ENCODE measurements around the gene COL18A1.

COL18A1 gene

DNA sequence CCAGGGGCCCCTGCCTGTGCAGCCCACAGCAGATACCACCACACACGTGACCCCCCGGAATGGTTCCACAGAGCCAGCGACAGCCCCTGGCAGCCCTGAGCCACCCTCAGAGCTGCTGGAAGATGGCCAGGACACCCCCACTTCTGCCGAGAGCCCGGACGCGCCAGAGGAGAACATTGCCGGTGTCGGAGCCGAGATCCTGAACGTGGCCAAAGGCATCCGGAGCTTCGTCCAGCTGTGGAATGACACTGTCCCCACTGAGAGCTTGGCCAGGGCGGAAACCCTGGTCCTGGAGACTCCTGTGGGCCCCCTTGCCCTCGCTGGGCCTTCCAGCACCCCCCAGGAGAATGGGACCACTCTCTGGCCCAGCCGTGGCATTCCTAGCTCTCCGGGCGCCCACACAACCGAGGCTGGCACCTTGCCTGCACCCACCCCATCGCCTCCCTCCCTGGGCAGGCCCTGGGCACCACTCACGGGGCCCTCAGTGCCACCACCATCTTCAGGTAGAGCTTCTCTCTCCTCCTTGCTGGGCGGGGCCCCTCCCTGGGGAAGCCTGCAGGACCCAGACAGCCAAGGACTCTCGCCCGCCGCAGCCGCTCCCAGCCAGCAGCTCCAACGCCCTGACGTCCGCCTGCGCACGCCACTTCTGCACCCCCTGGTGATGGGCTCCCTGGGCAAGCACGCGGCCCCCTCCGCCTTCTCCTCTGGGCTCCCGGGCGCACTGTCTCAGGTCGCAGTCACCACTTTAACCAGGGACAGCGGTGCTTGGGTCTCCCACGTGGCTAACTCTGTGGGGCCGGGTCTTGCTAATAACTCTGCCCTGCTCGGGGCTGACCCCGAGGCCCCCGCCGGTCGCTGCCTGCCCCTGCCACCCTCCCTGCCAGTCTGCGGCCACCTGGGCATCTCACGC lies 51.0 kb downstream of the COL18A1 start:
- DNase-seq (ENCODE audit: low read depth): no peak

DNA sequence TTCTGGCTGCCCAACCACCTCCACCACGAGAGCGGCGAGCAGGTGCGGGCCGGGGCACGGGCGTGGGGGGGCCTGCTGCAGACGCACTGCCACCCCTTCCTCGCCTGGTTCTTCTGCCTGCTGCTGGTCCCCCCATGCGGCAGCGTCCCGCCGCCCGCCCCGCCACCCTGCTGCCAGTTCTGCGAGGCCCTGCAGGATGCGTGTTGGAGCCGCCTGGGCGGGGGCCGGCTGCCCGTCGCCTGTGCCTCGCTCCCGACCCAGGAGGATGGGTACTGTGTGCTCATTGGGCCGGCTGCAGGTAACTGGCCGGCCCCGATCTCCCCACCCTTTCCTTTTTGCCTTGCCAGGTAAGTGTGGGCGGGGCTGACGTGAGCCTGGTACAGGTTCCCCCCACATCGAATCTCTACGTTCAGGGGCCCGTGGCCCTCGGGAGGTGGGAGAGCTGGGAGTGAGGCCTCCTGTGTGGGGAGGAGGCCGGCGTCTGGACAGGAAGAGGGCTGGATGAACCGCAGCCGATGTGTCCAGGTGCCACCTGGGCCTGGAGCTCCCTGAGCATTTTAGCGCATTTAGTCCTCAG lies 51.7 kb downstream of the COL18A1 start:
- no peak for DNase-seq (ENCODE audit: low read depth)

DNA sequence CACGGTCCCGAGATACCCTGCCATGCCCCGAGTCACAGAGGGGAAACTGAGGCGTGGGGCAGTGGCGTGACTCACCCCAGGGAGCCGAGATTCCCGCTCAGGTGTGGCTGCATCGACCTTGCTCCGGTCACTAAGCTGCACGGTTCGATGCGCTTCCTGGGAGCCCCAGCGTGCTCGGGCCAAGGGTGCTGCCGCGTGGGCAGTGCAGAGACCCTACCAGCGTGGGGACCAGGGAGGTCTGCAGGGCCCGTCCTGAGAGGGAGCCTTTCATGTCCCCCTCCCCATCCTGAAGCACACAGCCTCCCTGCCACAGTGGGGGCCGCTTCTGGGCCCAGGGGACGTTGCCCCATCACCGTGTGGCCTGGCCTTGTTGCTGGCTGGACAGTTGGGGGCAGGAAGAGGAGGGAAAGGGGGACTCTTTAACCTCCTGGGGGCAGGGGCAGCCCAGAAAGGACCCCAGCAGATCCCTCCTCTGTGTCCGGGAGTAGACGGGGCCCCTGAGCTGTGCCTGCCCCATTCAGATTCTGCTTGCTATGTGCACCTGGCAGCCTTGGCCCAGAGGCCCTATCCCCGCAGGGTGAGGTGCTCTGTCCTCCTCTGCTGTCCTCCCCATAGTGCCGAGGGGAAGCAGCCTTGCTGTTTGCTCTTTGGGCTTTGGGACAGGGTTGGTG lies 52.3 kb downstream of the COL18A1 start:
- DNase-seq (ENCODE audit: low read depth): no peak

DNA sequence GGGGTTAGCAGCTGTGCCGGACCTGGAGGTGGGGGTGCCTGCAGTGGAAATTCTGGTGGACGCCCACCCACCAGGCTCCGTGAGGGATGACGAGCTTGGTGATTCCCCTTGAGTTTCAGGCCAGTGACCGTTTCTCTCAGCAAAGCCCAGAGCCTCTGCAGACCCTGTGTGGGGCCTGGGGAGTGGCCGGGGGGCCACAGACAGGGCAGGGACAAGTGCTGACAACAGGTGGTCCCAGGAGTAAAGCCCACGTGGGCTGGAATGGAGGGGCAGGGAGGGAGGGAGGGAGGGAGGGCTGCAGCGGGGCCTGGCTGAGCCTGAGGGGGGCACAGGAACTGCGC lies 52.8 kb downstream of the COL18A1 start:
- DNase-seq (ENCODE audit: low read depth): no peak

DNA sequence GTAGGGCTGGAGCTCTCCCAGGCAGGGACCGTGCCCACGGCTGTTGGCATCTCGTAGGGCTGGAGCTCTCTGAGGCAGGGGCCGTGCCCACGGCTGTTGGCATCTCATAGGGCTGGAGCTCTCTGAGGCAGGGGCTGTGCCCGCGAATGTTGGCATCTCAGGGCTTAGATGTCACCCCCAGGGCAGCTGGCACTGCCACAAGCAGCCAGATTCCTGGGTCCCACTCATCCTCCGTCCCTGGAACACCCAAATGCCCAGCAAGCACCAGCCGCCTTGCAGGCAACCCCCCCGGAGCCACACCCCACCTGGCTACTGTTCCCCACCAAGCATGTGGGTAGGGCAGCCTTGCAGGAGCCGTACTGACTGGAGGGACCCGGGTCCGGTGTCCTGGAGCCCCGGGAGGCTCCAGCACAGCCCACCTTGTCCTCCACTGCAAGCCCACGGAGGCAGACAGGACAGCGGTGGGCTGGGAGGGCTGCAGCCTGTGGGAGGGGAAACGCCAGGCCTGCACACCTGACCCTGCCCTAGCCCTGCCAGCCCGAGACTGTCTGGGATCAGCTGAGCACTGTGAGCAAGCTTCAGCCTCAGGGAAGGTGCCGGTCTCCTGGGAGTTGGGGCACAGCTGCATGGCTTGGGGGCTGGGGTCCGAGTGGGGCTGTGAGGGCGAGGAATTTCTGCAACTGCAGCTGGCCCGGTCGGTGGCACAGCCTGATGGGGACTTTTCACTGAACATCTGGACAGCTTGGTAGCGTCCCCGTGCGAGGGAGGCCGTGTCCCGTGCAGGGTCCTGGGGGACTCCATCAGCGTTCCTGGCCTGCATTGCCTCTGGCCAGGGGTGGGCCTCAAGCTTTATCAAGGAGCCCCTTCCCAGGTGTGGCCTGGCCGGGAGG lies 53.6 kb downstream of the COL18A1 start:
- no peak for DNase-seq (ENCODE audit: low read depth)

DNA sequence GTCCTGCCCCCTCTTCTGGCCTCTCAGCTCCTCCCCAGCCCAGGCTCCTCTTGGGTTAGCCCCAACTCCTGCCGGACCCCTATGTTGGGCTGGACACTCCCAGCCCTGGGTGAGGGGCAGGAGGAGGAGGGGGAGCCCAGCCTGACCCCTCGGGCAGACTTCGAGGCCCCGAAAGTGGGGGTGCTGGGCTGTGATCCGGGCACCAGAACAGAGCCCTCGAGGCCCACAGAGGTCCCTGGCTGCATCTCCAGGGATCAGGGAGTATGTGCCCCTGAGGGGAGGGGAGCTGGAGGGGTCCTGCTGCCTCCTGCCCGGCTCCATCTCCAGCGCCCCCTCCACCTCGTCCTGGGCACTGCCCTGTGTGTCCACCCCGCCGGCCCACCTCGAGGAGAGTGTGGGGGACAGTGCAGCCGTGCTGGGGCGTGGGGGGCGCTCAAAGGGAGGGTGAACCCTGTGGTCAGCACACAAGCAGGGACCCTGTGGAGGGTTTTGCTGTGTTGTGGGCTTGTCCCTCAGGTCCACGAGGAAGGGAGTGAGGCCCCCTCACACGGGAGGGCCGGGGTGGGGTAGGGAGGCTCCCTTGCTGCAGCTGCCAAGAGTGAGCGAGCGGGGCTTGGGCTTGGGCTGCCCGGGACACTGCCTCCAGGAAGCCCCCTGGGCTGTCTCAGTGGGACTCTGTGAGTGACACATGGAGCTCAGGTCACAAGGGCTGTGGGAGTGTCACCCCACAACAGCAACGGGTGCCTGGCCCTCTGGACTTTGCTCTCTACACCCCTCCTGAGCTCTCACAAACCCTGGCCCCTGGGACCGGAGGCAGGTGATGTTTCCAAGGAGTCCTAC lies 54.4 kb downstream of the COL18A1 start:
- DNase-seq (ENCODE audit: low read depth): no peak

DNA sequence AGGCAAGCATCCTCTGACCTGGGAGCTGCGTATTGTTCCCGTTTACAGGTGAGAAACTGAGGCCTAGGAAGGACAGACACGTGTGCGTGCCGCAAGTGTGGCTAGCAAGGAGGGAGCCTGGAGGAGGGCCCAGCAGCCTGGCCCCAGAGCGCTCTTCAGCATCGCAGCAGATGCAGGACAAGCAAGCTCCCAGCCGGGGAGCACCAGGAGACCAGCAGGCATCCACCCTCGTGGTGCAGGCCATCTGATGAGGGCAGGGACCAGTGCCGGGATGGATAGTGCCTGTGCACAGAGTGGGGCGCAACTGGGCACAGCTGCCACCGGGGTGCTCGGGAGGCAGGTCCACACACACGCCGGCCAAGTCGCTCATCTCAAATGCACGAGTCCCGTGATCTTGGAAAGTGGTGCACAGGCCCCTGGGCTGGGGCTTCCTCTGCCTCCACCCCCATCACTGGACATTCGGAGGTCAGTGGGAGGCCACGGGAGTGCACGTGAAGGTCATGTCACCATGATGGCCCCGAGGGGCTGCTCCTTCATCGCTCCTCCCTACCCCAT lies 55.1 kb downstream of the COL18A1 start:
- DNase-seq (ENCODE audit: low read depth): no peak

DNA sequence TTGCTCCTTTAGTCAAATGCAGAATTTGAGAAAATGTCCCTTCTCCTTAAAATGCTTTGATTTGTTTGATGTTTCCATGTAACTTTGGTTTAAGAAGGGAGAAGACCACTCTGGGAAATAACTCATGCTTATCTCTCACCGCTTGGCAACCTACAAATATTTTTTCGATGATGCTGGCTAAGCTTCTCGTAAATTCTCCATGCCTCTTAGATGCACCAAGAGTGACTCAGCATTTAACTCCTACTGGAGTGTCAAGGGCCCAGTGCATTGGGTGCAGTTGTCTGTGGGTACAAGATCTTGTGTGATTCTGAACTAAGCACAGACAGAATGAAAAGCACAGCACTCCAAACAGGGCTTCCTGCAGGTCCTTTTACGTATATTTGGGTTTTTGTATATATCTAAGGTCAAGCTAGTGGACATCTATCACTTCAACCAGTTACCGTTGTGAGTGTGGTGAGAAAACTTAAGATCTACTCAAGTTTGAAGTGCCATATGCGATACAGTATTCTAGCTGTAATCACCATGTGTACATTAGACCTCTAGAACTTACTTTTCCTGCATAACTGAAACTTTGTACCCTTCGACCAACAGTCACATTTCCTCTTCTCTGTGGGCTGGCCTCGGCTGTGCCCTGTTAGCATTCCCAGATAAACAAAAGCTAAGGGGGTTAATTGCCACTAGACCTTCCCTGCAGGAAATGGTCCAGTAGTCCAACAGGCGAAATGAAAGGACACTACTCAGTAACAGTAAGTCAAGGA lies 55.8 kb downstream of the COL18A1 start:
- no peak for DNase-seq (ENCODE audit: low read depth)

DNA sequence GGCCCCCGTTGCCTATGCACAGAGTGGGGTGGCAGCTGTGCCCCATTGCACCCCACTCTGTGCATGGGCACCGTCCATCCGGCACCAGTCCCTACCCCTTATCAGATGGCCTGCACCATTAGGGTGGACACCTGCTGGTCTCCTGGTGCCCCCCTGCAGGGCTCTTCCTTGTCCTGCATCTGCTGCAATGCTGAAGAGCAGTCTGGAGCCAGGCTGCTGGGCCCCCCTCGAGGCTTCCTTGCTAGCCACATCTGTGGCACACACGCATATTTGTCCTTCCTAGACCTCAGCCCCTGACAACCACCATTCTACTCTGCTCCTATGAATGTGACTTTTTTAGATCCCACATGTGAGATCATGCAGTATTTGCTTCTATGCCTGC lies 56.4 kb downstream of the COL18A1 start:
- no peak for DNase-seq (ENCODE audit: low read depth)

DNA sequence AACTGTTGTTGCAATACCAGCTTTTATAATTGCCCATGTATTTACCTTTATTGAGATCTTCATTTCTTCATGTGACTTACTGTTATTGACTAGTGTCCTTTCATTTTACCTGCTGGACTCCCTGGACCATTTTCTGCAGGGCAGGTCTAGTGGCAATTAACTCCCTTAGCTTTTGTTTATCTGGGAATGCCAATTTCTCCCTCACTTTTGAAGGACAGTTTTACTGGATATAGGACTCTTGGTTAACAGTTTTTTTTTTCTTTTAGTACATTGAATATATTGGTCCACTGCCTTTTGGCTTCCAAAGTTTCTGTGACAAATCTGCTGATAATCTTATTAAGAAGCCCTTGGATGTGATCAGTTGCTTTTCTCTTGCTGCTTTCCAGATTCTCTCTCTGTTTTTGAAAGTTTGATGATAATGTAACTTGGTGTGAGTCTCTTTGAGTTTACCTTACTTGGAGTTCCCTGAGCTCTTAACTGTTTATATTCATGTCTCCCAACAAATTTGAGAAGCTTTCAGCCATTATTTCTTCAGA lies 56.9 kb downstream of the COL18A1 start:
- no peak for DNase-seq (ENCODE audit: low read depth)

DNA sequence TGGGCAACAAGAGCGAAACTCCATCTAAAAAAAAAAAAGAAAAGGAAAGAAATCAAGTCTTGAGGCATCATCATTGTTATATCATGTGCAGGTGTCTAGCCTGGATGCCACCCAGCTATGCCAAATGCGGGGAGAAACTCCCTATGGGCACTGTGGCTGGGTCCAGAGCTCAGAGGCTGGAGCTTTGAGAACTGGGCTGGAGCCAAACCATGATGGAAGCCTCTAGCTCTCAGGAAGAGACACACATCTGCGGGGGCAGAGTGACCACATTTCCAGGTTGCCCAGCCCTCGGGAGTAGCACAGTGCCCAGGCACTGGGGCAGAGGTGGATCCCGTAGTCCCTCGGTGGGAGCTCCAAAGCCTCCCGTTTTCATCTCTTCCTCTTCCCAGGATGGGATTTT lies 58.9 kb downstream of the COL18A1 start:
- DNase-seq (ENCODE audit: low read depth): no peak

DNA sequence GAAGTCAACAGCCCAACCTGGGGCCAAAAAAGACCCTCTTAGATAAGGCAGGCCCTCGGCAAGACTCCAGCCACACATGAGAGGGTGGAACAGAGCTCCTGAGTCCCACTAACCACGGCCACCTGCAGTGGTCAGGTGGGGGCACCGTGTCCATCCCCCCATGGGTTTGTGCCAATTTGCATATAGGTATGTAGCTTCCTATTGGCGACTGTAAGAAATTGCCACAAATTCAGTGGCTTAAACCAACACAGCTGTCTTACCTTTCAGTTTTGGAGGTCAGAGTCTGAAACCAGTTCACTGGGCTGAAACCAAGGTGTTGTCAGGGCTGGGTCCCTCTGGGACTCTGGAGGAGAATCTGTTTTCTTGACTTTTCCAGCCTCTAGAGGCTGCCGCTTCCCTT lies 59.3 kb downstream of the COL18A1 start:
- DNase-seq (ENCODE audit: low read depth): no peak

DNA sequence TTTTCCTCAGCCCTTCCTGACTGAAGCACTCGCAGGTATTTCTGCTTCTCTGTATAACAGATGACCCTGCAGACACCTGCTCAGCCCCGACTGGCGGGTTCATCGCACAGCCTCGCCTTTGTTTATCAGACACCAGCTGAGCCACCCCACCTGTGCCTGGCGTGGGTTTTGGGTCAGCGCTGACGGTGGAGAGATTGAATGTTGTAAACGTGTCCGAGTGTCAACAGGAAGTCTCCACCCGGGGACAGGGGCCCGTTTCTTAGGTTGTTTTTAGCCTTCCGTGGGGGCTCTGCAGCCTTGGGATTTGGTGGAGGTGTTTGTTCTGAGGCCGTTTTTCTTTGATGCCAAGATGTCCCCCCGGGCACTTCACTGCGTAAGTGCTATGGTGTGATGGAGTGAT lies 60.1 kb downstream of the COL18A1 start:
- no peak for DNase-seq (ENCODE audit: low read depth)

DNA sequence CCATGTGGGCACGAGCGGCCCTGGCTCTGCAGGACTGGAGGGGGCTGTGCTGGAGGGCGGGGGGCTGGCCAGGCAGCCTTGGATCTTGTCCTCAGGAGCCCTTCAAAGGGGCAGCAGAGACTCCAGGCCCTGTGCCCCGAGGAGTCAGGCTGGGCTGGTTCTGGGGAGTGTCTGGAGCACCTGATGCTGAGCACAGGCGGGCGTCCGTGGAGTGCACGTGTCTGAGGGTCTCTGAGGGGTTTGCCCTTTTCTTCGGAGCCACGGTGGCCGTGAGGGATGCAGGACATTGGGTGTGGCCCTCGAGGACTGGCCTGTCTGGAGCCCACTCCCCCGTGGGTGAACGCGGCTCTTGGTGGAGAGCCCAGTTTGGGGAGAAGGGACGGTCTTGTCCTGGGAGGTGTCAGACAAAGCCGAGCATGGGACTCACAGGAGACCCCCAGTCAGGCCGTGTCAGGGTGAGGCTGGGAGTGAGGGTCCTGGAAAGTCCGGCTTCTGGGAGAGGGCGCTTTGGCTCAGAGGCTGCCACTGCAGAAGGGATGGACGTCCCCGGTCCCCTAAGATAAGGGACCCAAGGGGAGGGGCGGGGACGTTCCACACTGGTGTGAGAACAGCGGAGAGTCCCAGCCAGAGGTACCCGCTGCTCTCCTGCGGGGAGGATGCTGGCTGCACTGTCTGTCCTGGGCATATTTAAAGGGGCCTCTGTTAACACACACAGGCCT lies 60.8 kb downstream of the COL18A1 start:
- DNase-seq (ENCODE audit: low read depth): no peak

DNA sequence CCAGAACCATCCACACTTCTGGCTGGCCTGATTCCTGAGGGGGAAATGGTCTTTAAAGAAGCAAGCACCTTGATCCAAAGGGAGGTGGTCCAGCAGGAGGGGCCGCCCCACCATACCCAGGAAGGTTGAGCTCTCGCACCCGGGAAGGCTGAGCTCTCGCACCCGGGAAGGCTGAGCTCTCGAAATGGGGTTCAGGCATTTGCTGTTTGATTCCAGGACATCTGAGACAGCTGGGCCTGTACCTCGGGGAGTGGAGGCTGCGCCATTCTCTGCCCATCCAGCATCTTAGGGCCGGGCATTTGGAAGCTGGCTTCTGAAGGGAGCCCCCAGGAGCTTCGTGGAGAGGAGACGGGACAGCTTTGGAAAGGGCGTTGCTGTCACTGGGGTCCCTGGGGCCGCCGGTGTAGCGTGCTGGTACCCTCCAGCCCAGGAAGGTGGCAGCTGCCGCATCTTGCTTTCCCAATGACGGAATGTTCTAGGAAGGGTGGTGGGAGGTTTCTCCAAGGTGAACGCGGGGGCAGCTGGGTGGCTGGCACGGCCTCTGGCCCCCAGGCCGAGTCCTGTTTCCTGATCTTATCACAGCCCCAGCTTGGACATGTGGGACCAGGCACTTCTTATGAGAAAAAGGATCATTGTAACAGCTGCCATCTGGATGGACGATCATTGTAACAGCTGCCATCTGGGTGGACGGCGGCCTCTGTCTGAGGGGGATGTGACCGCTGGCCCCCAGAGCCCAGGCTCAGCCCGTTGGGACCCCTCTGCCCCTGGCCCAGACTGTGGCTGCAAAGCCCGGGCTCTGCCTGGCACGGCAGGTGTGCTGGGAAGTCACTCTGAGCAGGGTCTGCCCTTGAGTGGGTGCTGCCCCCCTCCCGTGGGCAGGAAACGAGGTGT lies 61.6 kb downstream of the COL18A1 start:
- no peak for DNase-seq (ENCODE audit: low read depth)

DNA sequence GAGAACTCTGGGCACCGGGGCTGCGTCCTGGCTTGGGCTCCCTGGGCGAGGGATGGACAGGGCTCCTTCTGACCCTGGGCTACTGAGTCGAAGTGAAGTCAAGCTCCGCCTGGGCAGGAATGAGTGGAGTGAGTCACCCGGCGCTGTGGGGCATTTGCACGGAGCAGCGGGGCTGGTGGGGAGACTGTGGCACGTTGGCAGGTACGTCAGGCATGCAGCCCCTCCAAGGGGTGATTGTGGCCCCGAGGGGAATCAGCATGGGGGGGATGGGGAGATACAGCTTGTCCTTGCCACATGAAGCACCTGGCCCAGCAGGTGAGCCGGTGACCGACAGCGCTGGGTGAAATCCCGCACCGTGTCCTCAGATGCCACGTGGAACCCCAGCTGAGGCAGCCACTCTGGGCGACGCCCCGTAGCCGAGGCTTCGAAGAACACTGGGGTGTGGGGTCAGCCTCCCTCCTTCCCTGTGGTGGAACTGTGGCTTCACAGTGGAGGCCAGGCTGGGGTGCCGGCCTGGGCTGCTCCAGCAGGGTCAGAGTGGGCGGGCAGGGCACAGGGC lies 62.3 kb downstream of the COL18A1 start:
- DNase-seq (ENCODE audit: low read depth): no peak

DNA sequence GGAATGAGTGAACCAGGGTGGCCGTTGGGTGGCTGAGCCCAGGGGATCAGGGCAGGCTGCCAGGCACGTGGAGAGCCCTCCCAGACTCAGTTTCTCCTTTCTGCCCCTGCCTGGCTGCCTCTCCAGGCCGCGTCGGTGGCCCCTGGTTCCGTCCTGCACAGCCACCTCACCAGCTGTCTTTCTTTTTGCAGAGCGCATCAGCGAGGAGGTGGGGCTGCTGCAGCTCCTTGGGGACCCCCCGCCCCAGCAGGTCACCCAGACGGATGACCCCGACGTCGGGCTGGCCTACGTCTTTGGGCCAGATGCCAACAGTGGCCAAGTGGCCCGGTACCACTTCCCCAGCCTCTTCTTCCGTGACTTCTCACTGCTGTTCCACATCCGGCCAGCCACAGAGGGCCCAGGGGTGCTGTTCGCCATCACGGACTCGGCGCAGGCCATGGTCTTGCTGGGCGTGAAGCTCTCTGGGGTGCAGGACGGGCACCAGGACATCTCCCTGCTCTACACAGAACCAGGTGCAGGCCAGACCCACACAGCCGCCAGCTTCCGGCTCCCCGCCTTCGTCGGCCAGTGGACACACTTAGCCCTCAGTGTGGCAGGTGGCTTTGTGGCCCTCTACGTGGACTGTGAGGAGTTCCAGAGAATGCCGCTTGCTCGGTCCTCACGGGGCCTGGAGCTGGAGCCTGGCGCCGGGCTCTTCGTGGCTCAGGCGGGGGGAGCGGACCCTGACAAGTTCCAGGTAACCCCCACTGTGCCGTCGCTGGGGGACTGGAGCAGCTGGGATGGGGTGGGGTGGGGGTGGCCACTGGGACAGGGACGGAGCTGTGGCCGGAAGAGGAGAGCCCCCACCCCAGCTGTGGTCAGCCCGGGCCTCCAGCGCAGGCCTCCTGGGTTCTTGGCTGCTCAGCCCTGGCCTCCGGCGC lies 63.3 kb downstream of the COL18A1 start:
- no peak for DNase-seq (ENCODE audit: low read depth)
